ENCODE measurements around the gene GRIN2C. TPM values are rescaled to one million over a fixed set of nuclear protein-coding genes. Genes with fewer than 3 reads are reported as not detected.

The GRIN2C gene
- total and polyA plus RNA-seq, 2 donors (not counting 1 experiment from before 2014, with no cell fraction given): 0.01 to 0.50 TPM

GRCh38 chr17:74795327-74796020 lies 64.2 kb downstream of the GRIN2C start:
- H2AFZ ChIP-seq (ENCODE audit: low read length): no peak overlapping the region
- H3K79me2 ChIP-seq (ENCODE audit: control insufficient read depth, insufficient read depth, low read length): no peaks in the 10 kb centered on the region
- H3K4me2 ChIP-seq (ENCODE audit: extremely low read depth, insufficient read depth, low read length): no peak overlapping the region
- no peaks in the 10 kb centered on the region for H3K9me3 ChIP-seq (ENCODE audit: control insufficient read depth, insufficient read depth, low read depth, low read length)
- no peaks in the 10 kb centered on the region for H4K20me1 ChIP-seq (ENCODE audit: control insufficient read depth, extremely low read depth, insufficient read depth, low read length)
- no peak for DNase-seq (ENCODE audit: low read depth in 2 of 2)
- peaks cover 10% of the 10 kb centered on the region for H3K36me3 ChIP-seq (ENCODE audit: control insufficient read depth, insufficient read depth, low read length)
- H3K4me3 ChIP-seq (replicated peaks in 1 of 4; ENCODE audit: control extremely low read depth in 1 of 4, insufficient read depth in 1 of 4, low read depth in 3 of 4, low read length in 4 of 4): no peak overlapping the region
- H3K4me1 ChIP-seq (ENCODE audit: control insufficient read depth, extremely low read depth, insufficient read depth, low read length): peaks cover 2% of the 10 kb centered on the region
- H3K27ac ChIP-seq (ENCODE audit: insufficient read depth, low read length): no peak overlapping the region
- no peak for TF ChIP-seq CTCF (conservative IDR thresholded peaks at IDR 0.05 in 1 of 2, IDR thresholded peaks at IDR 0.05 in 1 of 2; ENCODE audit: low read depth in 1 of 2, low read length in 2 of 2)
- TF ChIP-seq EZH2 (IDR thresholded peaks at IDR 0.05; ENCODE audit: low read length, missing control alignments): no peak
- H3K27me3 ChIP-seq (ENCODE audit: control insufficient read depth, insufficient read depth, low read length): no peaks in the 10 kb centered on the region
- H3K9ac ChIP-seq (ENCODE audit: insufficient read depth, low read length): no peak overlapping the region

GRCh38 chr17:74792586-74793105 lies 67.0 kb downstream of the GRIN2C start:
- no peak overlapping the region for H3K27ac ChIP-seq (ENCODE audit: insufficient read depth, low read length)
- H3K79me2 ChIP-seq (ENCODE audit: control insufficient read depth, insufficient read depth, low read length): no peaks in the 10 kb centered on the region
- no peaks in the 10 kb centered on the region for H3K4me1 ChIP-seq (ENCODE audit: control insufficient read depth, extremely low read depth, insufficient read depth, low read length)
- no peaks in the 10 kb centered on the region for H3K27me3 ChIP-seq (ENCODE audit: control insufficient read depth, insufficient read depth, low read length)
- peaks cover 13% of the 10 kb centered on the region for H3K36me3 ChIP-seq (ENCODE audit: control insufficient read depth, insufficient read depth, low read length)
- no peak overlapping the region for H2AFZ ChIP-seq (ENCODE audit: low read length)
- no peaks in the 10 kb centered on the region for H3K9me3 ChIP-seq (ENCODE audit: control insufficient read depth, insufficient read depth, low read depth, low read length)
- no peak overlapping the region for H3K4me2 ChIP-seq (ENCODE audit: extremely low read depth, insufficient read depth, low read length)
- no peak for DNase-seq (ENCODE audit: low read depth in 2 of 2)
- TF ChIP-seq EZH2 (IDR thresholded peaks at IDR 0.05; ENCODE audit: low read length, missing control alignments) (no peak), CTCF (conservative IDR thresholded peaks at IDR 0.05 in 1 of 2, IDR thresholded peaks at IDR 0.05 in 1 of 2; ENCODE audit: low read depth in 1 of 2, low read length in 2 of 2) (no peak)
- no peaks in the 10 kb centered on the region for H4K20me1 ChIP-seq (ENCODE audit: control insufficient read depth, extremely low read depth, insufficient read depth, low read length)
- no peak overlapping the region for H3K9ac ChIP-seq (ENCODE audit: insufficient read depth, low read length)
- H3K4me3 ChIP-seq (replicated peaks in 1 of 4; ENCODE audit: control extremely low read depth in 1 of 4, insufficient read depth in 1 of 4, low read depth in 3 of 4, low read length in 4 of 4): no peak overlapping the region

Other genes with a start within 250 kb of the GRIN2C start
- not detected in 2 replicates for gene CD300E, start 236.1 kb downstream of the GRIN2C start, total RNA-seq
- not detected in 2 replicates for gene CD300E, start 236.1 kb downstream of the GRIN2C start, polyA plus RNA-seq
- not detected in 2 replicates for gene CD300LF, start 147.0 kb downstream of the GRIN2C start, total RNA-seq
- gene CD300LF, start 147.0 kb downstream of the GRIN2C start, polyA plus RNA-seq: not detected in 2 replicates
- gene RAB37, start 122.6 kb downstream of the GRIN2C start, total RNA-seq: 0.26 and 0.66 TPM in 2 replicates
- 0.08 and 0.65 TPM in 2 replicates for gene RAB37, start 122.6 kb downstream of the GRIN2C start, polyA plus RNA-seq
- gene NHERF1, start 111.3 kb downstream of the GRIN2C start, total RNA-seq: 7.2 and 10.2 TPM in 2 replicates
- 13.9 and 29.7 TPM in 2 replicates for gene NHERF1, start 111.3 kb downstream of the GRIN2C start, polyA plus RNA-seq
- 29.0 and 39.6 TPM in 2 replicates for gene NAT9, start 83.5 kb downstream of the GRIN2C start, total RNA-seq
- gene NAT9, start 83.5 kb downstream of the GRIN2C start, polyA plus RNA-seq: 21.2 and 34.7 TPM in 2 replicates
- 49.1 and 71.0 TPM in 2 replicates for gene FDXR, start 13.1 kb upstream of the GRIN2C start, total RNA-seq
- gene FDXR, start 13.1 kb upstream of the GRIN2C start, polyA plus RNA-seq: 6.8 and 11.0 TPM in 2 replicates
- gene FADS6, start 33.7 kb upstream of the GRIN2C start, total RNA-seq: not detected in 2 replicates
- gene FADS6, start 33.7 kb upstream of the GRIN2C start, polyA plus RNA-seq: not detected in 2 replicates
- gene USH1G, start 63.4 kb upstream of the GRIN2C start, total RNA-seq: under 0.01 TPM in 1 of 2 replicates, not detected in the other
- not detected in 2 replicates for gene USH1G, start 63.4 kb upstream of the GRIN2C start, polyA plus RNA-seq
- gene OTOP2, start 64.4 kb upstream of the GRIN2C start, total RNA-seq: not detected in 2 replicates
- gene OTOP2, start 64.4 kb upstream of the GRIN2C start, polyA plus RNA-seq: not detected in 2 replicates
- not detected in 2 replicates for gene OTOP3, start 76.0 kb upstream of the GRIN2C start, total RNA-seq
- not detected in 2 replicates for gene OTOP3, start 76.0 kb upstream of the GRIN2C start, polyA plus RNA-seq
- gene HID1, start 112.9 kb upstream of the GRIN2C start, total RNA-seq: under 0.01 and 0.17 TPM in 2 replicates
- 0.23 and 0.27 TPM in 2 replicates for gene HID1, start 112.9 kb upstream of the GRIN2C start, polyA plus RNA-seq
- gene CDR2L, start 127.7 kb upstream of the GRIN2C start, total RNA-seq: 6.7 and 12.2 TPM in 2 replicates
- 8.5 and 9.7 TPM in 2 replicates for gene CDR2L, start 127.7 kb upstream of the GRIN2C start, polyA plus RNA-seq
- 26.5 and 35.2 TPM in 2 replicates for gene MRPL58, start 152.8 kb upstream of the GRIN2C start, total RNA-seq
- 49.1 and 60.8 TPM in 2 replicates for gene MRPL58, start 152.8 kb upstream of the GRIN2C start, polyA plus RNA-seq
- gene ATP5PD, start 187.1 kb upstream of the GRIN2C start, total RNA-seq: 258 and 317 TPM in 2 replicates
- 442 and 521 TPM in 2 replicates for gene ATP5PD, start 187.1 kb upstream of the GRIN2C start, polyA plus RNA-seq
- gene KCTD2, start 187.3 kb upstream of the GRIN2C start, total RNA-seq: 17.5 and 17.7 TPM in 2 replicates
- 29.5 and 35.8 TPM in 2 replicates for gene KCTD2, start 187.3 kb upstream of the GRIN2C start, polyA plus RNA-seq
- 3.6 and 8.4 TPM in 2 replicates for gene SLC16A5, start 228.1 kb upstream of the GRIN2C start, total RNA-seq
- gene SLC16A5, start 228.1 kb upstream of the GRIN2C start, polyA plus RNA-seq: 1.5 and 2.4 TPM in 2 replicates